ENCODE data around the gene USP40.

- TF ChIP-seq POLR2AphosphoS5 (IDR thresholded peaks at IDR 0.05) = no peak
- TF ChIP-seq CTCF (IDR thresholded peaks at IDR 0.05 in 8 of 11, conservative IDR thresholded peaks at IDR 0.05 in 3 of 11) = no peak
- TF ChIP-seq POLR2A (IDR thresholded peaks at IDR 0.05) = no peak
Observed at GRCh38 chr2:233455006-233455405, 111.6 kb downstream of the USP40 start.

All from spleen (tissue), 7 donors.